Gastrocnemius medialis (tissue), 4 donors: Measurements from ENCODE around the gene SHANK2. TPM values are rescaled to one million over a fixed set of nuclear protein-coding genes. Genes with fewer than 3 reads are reported as not detected.

ENCODE experiments used
- ATAC-seq, 2 donors: fragments of 150-250 bp; one replicate each; pipeline ENCODE4 v1.9.1; 2016
- DNase-seq, 2 donors: peaks; one replicate each; pipeline ENCODE4 v3.0.0-alpha.2; 2019
- H3K27ac ChIP-seq, 4 donors: fragments of 200-600 bp; sonication (generic); 1 replicate in 1 of 4; 2 replicates in 3 of 4; pipeline ENCODE4 v1.5.1; 2016 to 2018; ENCODE audit warnings: mild to moderate bottlenecking in 2 of 4, moderate library complexity in 1 of 4
- H3K27me3 ChIP-seq, 3 donors: fragments of 200-600 bp; sonication (generic) in 2 of 3; 1 replicate in 1 of 3; 2 replicates in 2 of 3; pipeline versions ENCODE4 v1.5.1 to v1.6.0; 2016 to 2019; ENCODE audit warnings: mild to moderate bottlenecking in 1 of 3, moderate library complexity in 1 of 3
- H3K36me3 ChIP-seq, 2 donors: fragments of 200-600 bp; sonication (generic) in 1 of 2; one replicate each; pipeline ENCODE4 v1.5.1; 2017 to 2018
- H3K4me1 ChIP-seq, 2 donors: fragments of 200-600 bp; sonication (generic) in 1 of 2; one replicate each; pipeline ENCODE4 v1.5.1; 2016 to 2017; ENCODE audit warnings: mild to moderate bottlenecking in 2 of 2
- H3K4me3 ChIP-seq, 4 donors: fragments of 200-600 bp; sonication (generic) in 3 of 4; 1 replicate in 1 of 4; 2 replicates in 3 of 4; pipeline ENCODE4 v1.5.1; 2016 to 2019; ENCODE audit warnings: mild to moderate bottlenecking in 2 of 4
- H3K9me3 ChIP-seq, 3 donors: fragments of 200-600 bp; sonication (generic) in 2 of 3; 1 replicate in 1 of 3; 2 replicates in 2 of 3; pipeline ENCODE4 v1.5.1; 2016 to 2019
- POLR2A ChIP-seq, 2 donors: fragments of 450-650 bp; IDR thresholded peaks; one replicate each; pipeline ENCODE4 v1.6.1; 2017; ENCODE audit warnings: antibody characterized with exemption in 2 of 2, mild to moderate bottlenecking in 2 of 2, moderate library complexity in 2 of 2
- in situ Hi-C, 4 donors: fragments of 200-750 bp; cut with MboI; loops; one replicate each; pipeline versions ENCODE4 v1.15.0 to v1.8.0; 2017; ENCODE audit warnings: low sequenced_read_pairs in 4 of 4
- intact Hi-C: fragments of 100-400 bp; cut with DNase I; formaldehyde crosslinking; loops from one replicate; pipeline ENCODE4 v1.15.1; 2023; ENCODE audit warnings: low total_unique reads
- total RNA-seq, 4 donors: library from RNA; depleted of rRNA; stranded (reverse); fragments of >200 nt; gene quantifications; one replicate each; pipeline versions ENCODE4 v1.1.0 to v1.2.3, GENCODE V29; 2016
- TF ChIP-seq, protein P1 (sequence below), 5 experiments: fragments of 450-650 bp in 3 of 5; fragments of 200-600 bp in 2 of 5; sonication (generic) in 2 of 5; IDR thresholded peaks in 4 of 5; conservative IDR thresholded peaks in 1 of 5; 1 replicate in 4 of 5; 2 replicates in 1 of 5; pipeline ENCODE4 v1.5.1; 2016 to 2019; ENCODE audit warnings: antibody characterized with exemption in 5 of 5, mild to moderate bottlenecking in 3 of 5, moderate library complexity in 3 of 5

The SHANK2 gene
- total RNA-seq, 4 donors from 2014 or later: 0.40 TPM; not detected in 3

DNA sequence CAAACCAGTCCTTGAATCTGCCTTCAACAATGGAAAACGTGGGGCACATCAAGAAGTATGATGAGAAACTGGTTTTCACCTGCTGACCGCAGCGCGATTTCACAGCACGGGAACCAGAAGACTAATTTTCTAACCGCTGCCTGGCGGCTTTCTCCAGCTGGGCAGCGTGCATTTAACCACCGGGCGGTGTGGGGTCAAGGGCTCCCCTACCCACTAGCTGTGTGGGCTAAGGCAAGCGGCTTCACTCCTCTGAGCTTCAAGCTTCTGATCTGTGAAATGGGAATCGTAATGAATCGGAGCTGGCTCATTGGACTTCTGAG is 4.2 kb downstream of the SHANK2 start:
- intact Hi-C loops: no loop called here
- TF ChIP-seq, protein P1, sequence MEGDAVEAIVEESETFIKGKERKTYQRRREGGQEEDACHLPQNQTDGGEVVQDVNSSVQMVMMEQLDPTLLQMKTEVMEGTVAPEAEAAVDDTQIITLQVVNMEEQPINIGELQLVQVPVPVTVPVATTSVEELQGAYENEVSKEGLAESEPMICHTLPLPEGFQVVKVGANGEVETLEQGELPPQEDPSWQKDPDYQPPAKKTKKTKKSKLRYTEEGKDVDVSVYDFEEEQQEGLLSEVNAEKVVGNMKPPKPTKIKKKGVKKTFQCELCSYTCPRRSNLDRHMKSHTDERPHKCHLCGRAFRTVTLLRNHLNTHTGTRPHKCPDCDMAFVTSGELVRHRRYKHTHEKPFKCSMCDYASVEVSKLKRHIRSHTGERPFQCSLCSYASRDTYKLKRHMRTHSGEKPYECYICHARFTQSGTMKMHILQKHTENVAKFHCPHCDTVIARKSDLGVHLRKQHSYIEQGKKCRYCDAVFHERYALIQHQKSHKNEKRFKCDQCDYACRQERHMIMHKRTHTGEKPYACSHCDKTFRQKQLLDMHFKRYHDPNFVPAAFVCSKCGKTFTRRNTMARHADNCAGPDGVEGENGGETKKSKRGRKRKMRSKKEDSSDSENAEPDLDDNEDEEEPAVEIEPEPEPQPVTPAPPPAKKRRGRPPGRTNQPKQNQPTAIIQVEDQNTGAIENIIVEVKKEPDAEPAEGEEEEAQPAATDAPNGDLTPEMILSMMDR (IDR thresholded peaks at IDR 0.05 in 4 of 5, conservative IDR thresholded peaks at IDR 0.05 in 1 of 5): no peak
- TF ChIP-seq POLR2A (IDR thresholded peaks at IDR 0.05): no peak
- H3K36me3 ChIP-seq: no peaks in the 10 kb centered on the region
- no peak overlapping the region for H3K27ac ChIP-seq
- ATAC-seq (no peak), DNase-seq (no peak)
- no peak overlapping the region for H3K4me3 ChIP-seq
- in situ Hi-C loops: no loop called here
- H3K4me1 ChIP-seq: peaks cover 0 to 13% of the 10 kb centered on the region in 2 donors
- no peaks in the 10 kb centered on the region for H3K9me3 ChIP-seq
- peaks cover 45 to 69% (median 56%) of the 10 kb centered on the region in 3 donors for H3K27me3 ChIP-seq

DNA sequence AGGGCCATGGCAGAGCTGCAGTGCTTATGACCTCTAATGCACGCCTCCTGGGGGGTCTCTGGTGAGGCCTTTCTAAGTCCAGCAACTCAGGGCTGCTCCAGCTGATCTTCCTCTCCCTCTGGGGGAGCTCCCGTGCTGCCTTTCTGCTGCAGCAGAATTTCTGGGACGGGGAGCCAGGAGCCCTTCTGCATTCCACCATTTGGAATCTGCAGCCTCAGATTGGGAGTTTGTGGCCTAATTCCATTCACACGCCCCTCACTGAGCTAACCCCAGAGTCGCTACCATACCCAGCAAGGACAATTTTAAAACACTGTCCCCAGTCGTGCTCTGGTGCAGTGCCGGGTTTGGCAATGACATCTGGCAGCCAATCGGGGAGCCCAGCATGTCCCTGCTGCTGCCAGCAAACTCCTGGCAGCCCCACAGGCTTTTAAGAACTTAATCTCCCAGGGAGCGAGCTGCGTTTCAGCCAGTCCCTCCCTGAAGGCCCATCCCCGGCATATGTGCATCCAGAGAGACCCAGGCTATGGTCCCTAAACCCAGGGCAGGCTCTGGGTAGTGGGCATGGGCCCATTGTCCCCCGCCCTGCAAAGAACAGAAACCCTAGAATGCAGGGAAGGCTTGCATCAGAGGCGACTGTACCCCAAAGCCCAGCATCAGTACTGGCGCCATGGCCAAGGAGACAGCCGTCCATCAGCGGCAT is 4.7 kb downstream of the SHANK2 start:
- DNase-seq (no peak), ATAC-seq (no peak)
- H3K4me1 ChIP-seq: peaks cover 0 to 13% of the 10 kb centered on the region in 2 donors
- no peaks in the 10 kb centered on the region for H3K36me3 ChIP-seq
- H3K27ac ChIP-seq: no peak overlapping the region
- intact Hi-C loops: no loop called here
- in situ Hi-C loops: no loop called here
- peaks cover 40 to 64% (median 51%) of the 10 kb centered on the region in 3 donors for H3K27me3 ChIP-seq
- no peak overlapping the region for H3K4me3 ChIP-seq
- TF ChIP-seq POLR2A (IDR thresholded peaks at IDR 0.05): no peak
- TF ChIP-seq, protein P1 (IDR thresholded peaks at IDR 0.05 in 4 of 5, conservative IDR thresholded peaks at IDR 0.05 in 1 of 5): no peak
- H3K9me3 ChIP-seq: no peaks in the 10 kb centered on the region

DNA sequence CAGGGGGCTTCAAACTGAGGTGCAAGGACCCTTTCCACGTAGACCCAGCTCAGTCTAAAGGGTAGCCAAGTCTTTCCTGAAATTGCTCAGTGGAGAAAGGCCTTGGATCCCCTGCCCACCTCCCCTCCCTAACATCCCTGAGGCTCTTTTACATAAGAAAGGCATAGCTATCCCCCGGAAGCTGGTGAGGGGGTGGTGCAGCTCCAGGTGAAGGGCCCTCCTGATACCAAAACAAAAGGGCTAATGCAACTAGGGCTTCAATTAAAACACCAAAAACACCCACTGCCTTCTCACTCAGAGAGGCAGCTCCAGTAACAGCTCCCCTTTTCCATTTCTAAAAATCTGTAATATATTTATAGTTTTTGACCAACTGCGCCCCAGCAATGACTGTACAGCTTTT is 5.8 kb downstream of the SHANK2 start:
- H3K4me1 ChIP-seq: peaks cover 0 to 8% of the 10 kb centered on the region in 2 donors
- DNase-seq (no peak), ATAC-seq (no peak)
- no peak overlapping the region for H3K27ac ChIP-seq
- no peak overlapping the region for H3K4me3 ChIP-seq
- TF ChIP-seq, protein P1 (IDR thresholded peaks at IDR 0.05 in 4 of 5, conservative IDR thresholded peaks at IDR 0.05 in 1 of 5): no peak
- no peak for TF ChIP-seq POLR2A (IDR thresholded peaks at IDR 0.05)
- no peaks in the 10 kb centered on the region for H3K36me3 ChIP-seq
- in situ Hi-C loops (no loop called here), intact Hi-C loops (no loop called here)
- peaks cover 35 to 64% (median 43%) of the 10 kb centered on the region in 3 donors for H3K27me3 ChIP-seq
- no peaks in the 10 kb centered on the region for H3K9me3 ChIP-seq

DNA sequence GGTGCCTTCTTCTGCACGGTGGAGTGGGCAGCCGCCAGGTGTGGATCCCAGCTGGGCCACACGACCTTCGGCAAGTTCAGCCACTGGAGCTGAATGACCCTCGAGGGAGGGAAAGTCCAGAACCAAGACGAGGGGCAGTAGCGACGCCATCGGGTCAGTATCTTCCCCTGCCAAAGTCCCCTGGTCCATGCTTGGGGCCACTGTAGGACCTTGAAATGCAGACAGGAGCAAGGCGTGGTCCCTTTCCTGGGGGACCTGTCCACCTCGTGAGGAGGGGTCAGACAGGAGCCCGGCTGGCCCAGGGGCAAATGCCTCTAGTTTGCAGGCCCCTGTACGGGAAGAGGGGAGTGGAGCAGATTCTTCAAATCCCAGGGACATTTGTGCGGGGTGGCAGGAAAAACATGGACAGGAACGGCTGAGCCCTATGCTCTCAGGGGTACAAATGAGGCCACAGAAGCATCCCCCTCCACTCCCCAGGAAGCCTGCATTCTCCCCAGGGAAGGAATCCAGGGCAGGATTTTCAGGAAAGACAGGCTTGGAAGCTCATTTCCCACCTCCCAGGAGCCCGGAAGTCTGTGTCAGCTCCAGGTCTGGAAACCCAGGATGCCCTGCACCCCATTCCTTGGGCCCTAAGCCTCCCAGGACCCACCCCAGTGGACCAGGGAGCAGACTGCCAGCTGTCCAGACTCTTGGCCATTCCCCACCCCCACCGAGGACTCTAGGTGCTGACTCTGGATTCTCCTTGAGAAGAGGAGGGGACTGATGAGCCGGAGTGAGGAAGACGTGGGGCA is 6.6 kb downstream of the SHANK2 start:
- no peak overlapping the region for H3K27ac ChIP-seq
- H3K9me3 ChIP-seq: no peaks in the 10 kb centered on the region
- no peak overlapping the region for H3K4me3 ChIP-seq
- peaks cover 0 to 5% of the 10 kb centered on the region in 2 donors for H3K4me1 ChIP-seq
- H3K27me3 ChIP-seq: peaks cover 30 to 58% (median 37%) of the 10 kb centered on the region in 3 donors
- in situ Hi-C loops (no loop called here), intact Hi-C loops (no loop called here)
- ATAC-seq (no peak), DNase-seq (no peak)
- TF ChIP-seq, protein P1 (IDR thresholded peaks at IDR 0.05 in 4 of 5, conservative IDR thresholded peaks at IDR 0.05 in 1 of 5): no peak
- TF ChIP-seq POLR2A (IDR thresholded peaks at IDR 0.05): no peak
- no peaks in the 10 kb centered on the region for H3K36me3 ChIP-seq
